Measurements from ENCODE around the gene RCOR1. TPM values are rescaled to one million over a fixed set of nuclear protein-coding genes. Genes with fewer than 3 reads are reported as not detected.

The RCOR1 gene
- total RNA-seq, 6 donors from 2014 or later = 19.8 to 58.7 (median 34.3) TPM

DNA sequence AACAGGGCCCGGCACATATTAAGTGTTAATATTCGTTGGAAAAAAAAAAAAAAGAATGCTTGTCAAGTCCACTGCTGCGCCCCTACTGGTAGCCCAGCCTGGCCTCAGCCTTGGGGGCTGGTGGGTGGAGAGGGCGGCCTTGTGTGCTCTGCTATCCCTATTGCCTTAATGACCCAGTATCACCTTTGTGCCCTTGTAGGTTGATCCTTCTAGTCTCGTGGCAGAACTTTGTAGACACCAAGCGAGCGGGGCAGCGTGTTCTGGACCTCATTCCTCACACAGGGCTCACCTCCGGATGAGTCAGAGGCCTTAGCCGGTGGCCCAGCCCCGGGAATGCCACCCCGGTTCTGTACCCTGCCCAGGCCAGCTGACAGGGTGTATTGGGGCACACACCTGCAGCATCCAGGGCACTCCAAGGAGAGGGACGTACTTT lies 1.8 kb upstream of the RCOR1 start:
- H3K4me3 ChIP-seq = peak overlapping the region in 2 of 4 donors; percentile 71 to 89
- 55 to 59% methylated on average over 12 to 13 of the region's 13 CpGs for WGBS, 2 donors

GRCh38 chr14:102591372-102591943 lies 991 bp upstream of the RCOR1 start:
- peaks cover 11 to 29% (median 17%) of the 10 kb centered on the region in 4 donors for H3K4me1 ChIP-seq
- TF ChIP-seq EP300 (IDR thresholded peaks at IDR 0.05) (no peak), POLR2AphosphoS5 (IDR thresholded peaks at IDR 0.05) (no peak), CTCF (IDR thresholded peaks at IDR 0.05) (no peak), POLR2A (IDR thresholded peaks at IDR 0.05) (peak in 1 of 4 donors; percentile 21)
- no peaks in the 10 kb centered on the region for H3K9me3 ChIP-seq
- WGBS, 2 donors = 3% methylated on average over 12 to 33 of the region's 37 CpGs
- no peaks in the 10 kb centered on the region for H3K36me3 ChIP-seq
- peak overlapping the region; percentile 95 to 100 (median 99) for H3K27ac ChIP-seq
- DNase-seq (peak; percentile 36 to 88), ATAC-seq (ENCODE audit: low FRiP score in 2 of 2) (peak in 1 of 2 donors; percentile 12)
- H3K27me3 ChIP-seq = no peaks in the 10 kb centered on the region
- H3K4me3 ChIP-seq = peak overlapping the region; percentile 71 to 98 (median 88)

More for the DNA sequence above, 1.8 kb upstream of the RCOR1 start:
- Histone ChIP-seq H3K4me1 (peaks cover 11 to 29% (median 17%) of the 10 kb centered on the region in 4 donors), H3K27ac (peak overlapping the region; percentile 95 to 100 (median 99)), H3K9me3 (no peaks in the 10 kb centered on the region), H3K27me3 (no peaks in the 10 kb centered on the region), H3K36me3 (no peaks in the 10 kb centered on the region)
- ATAC-seq (ENCODE audit: low FRiP score in 2 of 2) (no peak), DNase-seq (peak in 1 of 2 donors; percentile 47)
- TF ChIP-seq POLR2A (IDR thresholded peaks at IDR 0.05) (no peak), CTCF (IDR thresholded peaks at IDR 0.05) (peak in 3 of 6 experiments; percentile 4 to 28 (median 5)), EP300 (IDR thresholded peaks at IDR 0.05) (no peak)

- Histone ChIP-seq H3K4me3 (peak overlapping the region; percentile 71 to 98 (median 83)), H3K27ac (peak overlapping the region; percentile 95 to 100 (median 99)), H3K9me3 (no peaks in the 10 kb centered on the region), H3K36me3 (no peaks in the 10 kb centered on the region), H3K4me1 (peaks cover 11 to 29% (median 17%) of the 10 kb centered on the region in 4 donors), H3K27me3 (no peaks in the 10 kb centered on the region)
- ATAC-seq (ENCODE audit: low FRiP score in 2 of 2) = no peak
- TF ChIP-seq EP300 (IDR thresholded peaks at IDR 0.05) (no peak), POLR2AphosphoS5 (IDR thresholded peaks at IDR 0.05) (no peak), POLR2A (IDR thresholded peaks at IDR 0.05) (no peak), CTCF (IDR thresholded peaks at IDR 0.05) (no peak)
- WGBS, 2 donors = 0% methylated on average over 1 of the region's 49 CpGs; no CpG with 5 or more reads in 1 of the 2 donors
- DNase-seq = no peak
These were observed 263 bp downstream of the RCOR1 start for GRCh38 chr14:102592763-102593060.

DNA sequence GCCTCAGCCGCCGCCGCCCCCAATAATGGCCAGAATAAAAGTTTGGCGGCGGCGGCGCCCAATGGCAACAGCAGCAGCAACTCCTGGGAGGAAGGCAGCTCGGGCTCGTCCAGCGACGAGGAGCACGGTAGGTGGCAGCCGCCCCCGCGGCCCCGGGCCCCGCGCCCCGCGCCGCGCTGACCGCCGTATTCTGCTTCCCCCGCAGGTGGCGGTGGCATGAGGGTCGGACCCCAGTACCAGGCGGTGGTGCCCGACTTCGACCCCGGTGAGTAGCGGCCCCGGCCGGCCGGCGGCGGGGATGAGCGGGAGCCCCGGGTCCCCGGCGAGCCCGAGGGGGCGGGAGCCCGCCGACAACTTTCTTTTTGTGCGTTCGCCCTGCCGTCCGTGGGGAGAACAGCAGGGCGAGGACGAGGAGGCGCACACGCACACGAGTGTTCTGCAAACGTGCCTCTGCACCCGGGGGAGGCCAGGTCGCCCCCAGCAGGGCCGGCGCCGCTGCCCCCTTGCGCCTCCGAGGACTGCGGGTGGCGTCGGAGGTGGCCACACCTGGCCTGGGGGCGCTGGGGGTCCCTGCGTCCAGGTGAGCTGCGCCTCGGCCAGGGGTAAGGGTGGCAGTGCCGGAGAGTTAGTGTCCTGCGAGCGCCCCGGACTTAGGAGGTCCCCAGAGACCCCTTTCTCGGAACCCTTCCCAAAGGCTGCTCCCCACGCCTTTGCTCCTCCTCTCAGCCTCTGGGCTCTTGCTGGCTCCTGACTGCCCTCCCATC lies 794 bp downstream of the RCOR1 start:
- peak overlapping the region; percentile 71 to 98 (median 83) for H3K4me3 ChIP-seq
- DNase-seq (peak; percentile 38 to 93), ATAC-seq (ENCODE audit: low FRiP score in 2 of 2) (peak in 1 of 2 donors; percentile 11)
- no peaks in the 10 kb centered on the region for H3K27me3 ChIP-seq
- H3K27ac ChIP-seq = peak overlapping the region; percentile 95 to 100 (median 99)
- 1 to 2% methylated on average over 17 to 34 of the region's 75 CpGs for WGBS, 2 donors
- peaks cover 11 to 29% (median 17%) of the 10 kb centered on the region in 4 donors for H3K4me1 ChIP-seq
- no peaks in the 10 kb centered on the region for H3K36me3 ChIP-seq
- no peaks in the 10 kb centered on the region for H3K9me3 ChIP-seq
- TF ChIP-seq CTCF (IDR thresholded peaks at IDR 0.05) = peak; percentile 31 to 85 (median 65)
- TF ChIP-seq POLR2A (IDR thresholded peaks at IDR 0.05) = peak in 1 of 4 donors; percentile 19
- TF ChIP-seq POLR2AphosphoS5 (IDR thresholded peaks at IDR 0.05) = no peak

All from upper lobe of left lung (tissue), 6 donors.